Measurements from ENCODE around the gene CTCFL. TPM values are rescaled to one million over a fixed set of nuclear protein-coding genes. Genes with fewer than 3 reads are reported as not detected.

Gene CTCFL
- total and polyA plus RNA-seq, 4 donors: 0.05 to 0.08 (median 0.08) TPM; not detected in 1

GRCh38 chr20:57500962-57501361 lies 24.0 kb downstream of the CTCFL start:
- no peak overlapping the region for H3K27ac ChIP-seq (ENCODE audit: low read depth in 1 of 2, low read length in 2 of 2)
- peaks cover 0 to 4% (median 0%) of the 10 kb centered on the region in 4 donors for H3K4me1 ChIP-seq (ENCODE audit: control insufficient read depth in 4 of 4, insufficient read depth in 4 of 4, low read length in 3 of 4)
- no peak overlapping the region for H3K4me3 ChIP-seq (ENCODE audit: low read depth in 1 of 3, low read length in 3 of 3)
- no peaks in the 10 kb centered on the region for H3K9me3 ChIP-seq (ENCODE audit: control insufficient read depth in 4 of 4, low read length in 3 of 4)
- TF ChIP-seq RAD21 (IDR thresholded peaks at IDR 0.05) (no peak), FOXA2 (IDR thresholded peaks at IDR 0.05) (no peak), NR2F2 (IDR thresholded peaks at IDR 0.05) (no peak), ATF3 (IDR thresholded peaks at IDR 0.05) (no peak), JUND (IDR thresholded peaks at IDR 0.05) (no peak), MAX (IDR thresholded peaks at IDR 0.05) (no peak), ZBTB33 (IDR thresholded peaks at IDR 0.05) (no peak), EGR1 (IDR thresholded peaks at IDR 0.05; ENCODE audit: low read depth in 2 of 2) (no peak), TAF1 (conservative IDR thresholded peaks at IDR 0.05) (no peak), YY1 (IDR thresholded peaks at IDR 0.05) (no peak), HNF4G (IDR thresholded peaks at IDR 0.05) (no peak), GABPA (IDR thresholded peaks at IDR 0.05 in 1 of 2, conservative IDR thresholded peaks at IDR 0.05 in 1 of 2) (no peak), RXRA (IDR thresholded peaks at IDR 0.05) (no peak), CTCF (IDR thresholded peaks at IDR 0.05; ENCODE audit: low read depth, low read length, missing input control) (no peak), REST (IDR thresholded peaks at IDR 0.05) (no peak)
- 88% methylated on average over 17 of the region's 17 CpGs for WGBS
- no peaks in the 10 kb centered on the region for H3K27me3 ChIP-seq (ENCODE audit: control insufficient read depth in 4 of 4, insufficient read depth in 4 of 4, low read length in 3 of 4)
- H3K36me3 ChIP-seq (ENCODE audit: control insufficient read depth in 4 of 4, insufficient read depth in 3 of 4, low read depth in 1 of 4, low read length in 3 of 4): no peaks in the 10 kb centered on the region
- no peak for DNase-seq (ENCODE audit: low spot score)
- no peak overlapping the region for H3K9ac ChIP-seq (ENCODE audit: low read depth in 1 of 2, low read length in 2 of 2)

- Histone ChIP-seq H3K4me1 (ENCODE audit: control insufficient read depth in 4 of 4, insufficient read depth in 4 of 4, low read length in 3 of 4) (peaks cover 0 to 4% (median 0%) of the 10 kb centered on the region in 4 donors), H3K9ac (ENCODE audit: low read depth in 1 of 2, low read length in 2 of 2) (no peak overlapping the region), H3K9me3 (ENCODE audit: control insufficient read depth in 4 of 4, low read length in 3 of 4) (no peaks in the 10 kb centered on the region), H3K27me3 (ENCODE audit: control insufficient read depth in 4 of 4, insufficient read depth in 4 of 4, low read length in 3 of 4) (no peaks in the 10 kb centered on the region), H3K27ac (ENCODE audit: low read depth in 1 of 2, low read length in 2 of 2) (no peak overlapping the region), H3K4me3 (ENCODE audit: low read depth in 1 of 3, low read length in 3 of 3) (no peak overlapping the region), H3K36me3 (ENCODE audit: control insufficient read depth in 4 of 4, insufficient read depth in 3 of 4, low read depth in 1 of 4, low read length in 3 of 4) (no peaks in the 10 kb centered on the region)
- WGBS: 92% methylated on average over 7 of the region's 7 CpGs
- TF ChIP-seq HNF4A (conservative IDR thresholded peaks at IDR 0.05) (no peak), TAF1 (conservative IDR thresholded peaks at IDR 0.05) (no peak), SP1 (IDR thresholded peaks at IDR 0.05) (no peak)
- DNase-seq (ENCODE audit: low spot score): no peak
Observed at GRCh38 chr20:57500235-57500634, 24.7 kb downstream of the CTCFL start.

All from liver (tissue), 9 donors.